ENCODE results near the gene PPP1R14C. TPM values are rescaled to one million over a fixed set of nuclear protein-coding genes. Genes with fewer than 3 reads are reported as not detected.

Gene PPP1R14C
- total and polyA plus RNA-seq, 2 experiments from 2014 or later, result 8.2 to 10.1 TPM

GRCh38 chr6:150254770-150255169 is 111.9 kb downstream of the PPP1R14C start:
- peaks cover 52% of the 10 kb centered on the region for H3K4me1 ChIP-seq (ENCODE audit: insufficient read depth)
- no peak for DNase-seq
- no peaks in the 10 kb centered on the region for H4K20me1 ChIP-seq (ENCODE audit: insufficient read depth)
- H3K79me2 ChIP-seq (ENCODE audit: insufficient read depth), result no peaks in the 10 kb centered on the region
- H3K9me3 ChIP-seq (ENCODE audit: low read depth), result no peaks in the 10 kb centered on the region
- H3F3A ChIP-seq (ENCODE audit: insufficient read depth), result peaks cover 31% of the 10 kb centered on the region
- H3K27me3 ChIP-seq (replicated peaks; ENCODE audit: insufficient read depth), result no peaks in the 10 kb centered on the region
- no peaks in the 10 kb centered on the region for H3K36me3 ChIP-seq (ENCODE audit: low read depth)
- in situ Hi-C loops (cut with MboI), result no loop called here
- no peak overlapping the region for H2AFZ ChIP-seq
- no peak overlapping the region for H3K9ac ChIP-seq
- no peak overlapping the region for H3K27ac ChIP-seq
- no peak for TF ChIP-seq EZH2phosphoT487 (IDR thresholded peaks at IDR 0.05; ENCODE audit: insufficient read depth, low read depth)
- TF ChIP-seq EZH2 (IDR thresholded peaks at IDR 0.05; ENCODE audit: insufficient read depth, poor library complexity, severe bottlenecking), result no peak
- H3K4me2 ChIP-seq (ENCODE audit: unreplicated experiment), result no peak overlapping the region
- no peaks in the 10 kb centered on the region for H3K9me2 ChIP-seq (ENCODE audit: insufficient read depth)
- H3K4me3 ChIP-seq, result no peak overlapping the region
- 76% methylated on average over 4 of the region's 4 CpGs for WGBS, 2 experiments (ENCODE audit: low coverage in 1 of 2, low lambda C conversion rate in 2 of 2, missing lambda C conversion rate in 2 of 2)

GRCh38 chr6:150255840-150256239 is 113.0 kb downstream of the PPP1R14C start:
- Histone ChIP-seq H2AFZ (no peak overlapping the region), H3K27ac (peak overlapping the region; percentile 69; the same call in 1 of the 2 replicates), H3K79me2 (ENCODE audit: insufficient read depth) (no peaks in the 10 kb centered on the region), H3K27me3 (replicated peaks; ENCODE audit: insufficient read depth) (no peaks in the 10 kb centered on the region), H3K4me3 (no peak overlapping the region), H3K9ac (no peak overlapping the region), H3K4me2 (ENCODE audit: unreplicated experiment) (peak overlapping the region; percentile 59), H3K9me3 (ENCODE audit: low read depth) (no peaks in the 10 kb centered on the region), H3F3A (ENCODE audit: insufficient read depth) (peaks cover 31% of the 10 kb centered on the region), H3K36me3 (ENCODE audit: low read depth) (no peaks in the 10 kb centered on the region), H3K9me2 (ENCODE audit: insufficient read depth) (no peaks in the 10 kb centered on the region), H3K4me1 (ENCODE audit: insufficient read depth) (peaks cover 49% of the 10 kb centered on the region), H4K20me1 (ENCODE audit: insufficient read depth) (no peaks in the 10 kb centered on the region)
- in situ Hi-C loops (cut with MboI), result no loop called here
- TF ChIP-seq EZH2phosphoT487 (IDR thresholded peaks at IDR 0.05; ENCODE audit: insufficient read depth, low read depth), result no peak
- TF ChIP-seq EZH2 (IDR thresholded peaks at IDR 0.05; ENCODE audit: insufficient read depth, poor library complexity, severe bottlenecking), result no peak
- no peak for DNase-seq
- 90% methylated on average over 9 of the region's 9 CpGs for WGBS, 2 experiments (ENCODE audit: low coverage in 1 of 2, low lambda C conversion rate in 2 of 2, missing lambda C conversion rate in 2 of 2)

- Histone ChIP-seq H3K4me1 (ENCODE audit: insufficient read depth) (peaks cover 40% of the 10 kb centered on the region), H3K4me3 (no peak overlapping the region), H3F3A (ENCODE audit: insufficient read depth) (peaks cover 31% of the 10 kb centered on the region), H3K9me3 (ENCODE audit: low read depth) (no peaks in the 10 kb centered on the region), H3K4me2 (ENCODE audit: unreplicated experiment) (peak overlapping the region; percentile 59), H2AFZ (no peak overlapping the region), H3K79me2 (ENCODE audit: insufficient read depth) (no peaks in the 10 kb centered on the region), H3K36me3 (ENCODE audit: low read depth) (no peaks in the 10 kb centered on the region), H3K9me2 (ENCODE audit: insufficient read depth) (no peaks in the 10 kb centered on the region), H3K27ac (peak overlapping the region; percentile 69), H3K27me3 (replicated peaks; ENCODE audit: insufficient read depth) (no peaks in the 10 kb centered on the region), H4K20me1 (ENCODE audit: insufficient read depth) (no peaks in the 10 kb centered on the region), H3K9ac (no peak overlapping the region; the same call in 1 of the 2 replicates)
- WGBS, 2 experiments (ENCODE audit: low coverage in 1 of 2, low lambda C conversion rate in 2 of 2, missing lambda C conversion rate in 2 of 2), result 20 to 23% methylated on average over 8 of the region's 8 CpGs
- TF ChIP-seq EZH2 (IDR thresholded peaks at IDR 0.05; ENCODE audit: insufficient read depth, poor library complexity, severe bottlenecking), result no peak
- TF ChIP-seq EZH2phosphoT487 (IDR thresholded peaks at IDR 0.05; ENCODE audit: insufficient read depth, low read depth), result peak; percentile 80; the same call in 1 of the 2 replicates
- in situ Hi-C loops (cut with MboI), result no loop called here
- DNase-seq, result peak; percentile 92
Observed at GRCh38 chr6:150256618-150257272, 113.9 kb downstream of the PPP1R14C start.

DNA sequence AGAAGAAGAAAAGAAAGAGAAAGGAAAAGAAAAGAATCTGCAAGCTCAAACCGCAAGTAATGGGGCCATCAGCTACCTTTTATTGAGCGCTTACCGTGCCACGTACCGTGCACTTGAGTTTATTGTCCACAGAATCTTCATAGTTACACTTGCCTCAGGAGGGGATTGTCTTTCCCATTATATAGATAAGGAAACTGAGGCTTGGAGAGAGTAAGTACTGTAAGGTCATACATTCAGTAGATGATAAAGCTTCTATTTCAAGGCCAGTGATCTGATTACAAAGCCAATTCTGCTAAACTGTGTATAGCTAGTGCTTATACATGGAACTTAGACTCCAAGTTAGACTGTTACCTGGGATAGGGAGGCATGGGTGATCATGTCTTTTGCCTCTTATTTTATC is 115.5 kb downstream of the PPP1R14C start:
- no peak overlapping the region for H3K4me3 ChIP-seq
- H3K36me3 ChIP-seq (ENCODE audit: low read depth), result no peaks in the 10 kb centered on the region
- no peaks in the 10 kb centered on the region for H4K20me1 ChIP-seq (ENCODE audit: insufficient read depth)
- no peaks in the 10 kb centered on the region for H3K79me2 ChIP-seq (ENCODE audit: insufficient read depth)
- no peaks in the 10 kb centered on the region for H3K27me3 ChIP-seq (replicated peaks; ENCODE audit: insufficient read depth)
- WGBS, 2 experiments (ENCODE audit: low coverage in 1 of 2, low lambda C conversion rate in 2 of 2, missing lambda C conversion rate in 2 of 2), result 98 to 99% methylated on average over 5 of the region's 5 CpGs
- no peak overlapping the region for H3K27ac ChIP-seq
- H2AFZ ChIP-seq, result no peak overlapping the region
- in situ Hi-C loops (cut with MboI), result no loop called here
- no peaks in the 10 kb centered on the region for H3K9me2 ChIP-seq (ENCODE audit: insufficient read depth)
- H3K4me1 ChIP-seq (ENCODE audit: insufficient read depth), result peaks cover 33% of the 10 kb centered on the region
- no peak for TF ChIP-seq EZH2 (IDR thresholded peaks at IDR 0.05; ENCODE audit: insufficient read depth, poor library complexity, severe bottlenecking)
- no peak for TF ChIP-seq EZH2phosphoT487 (IDR thresholded peaks at IDR 0.05; ENCODE audit: insufficient read depth, low read depth)
- no peak overlapping the region for H3K9ac ChIP-seq
- H3F3A ChIP-seq (ENCODE audit: insufficient read depth), result peaks cover 31% of the 10 kb centered on the region
- H3K4me2 ChIP-seq (ENCODE audit: unreplicated experiment), result no peak overlapping the region
- no peaks in the 10 kb centered on the region for H3K9me3 ChIP-seq (ENCODE audit: low read depth)
- no peak for DNase-seq

All from GM23248 (cell line).